Keratinocyte (primary cell): Measurements from ENCODE around the gene IFIH1. TPM values are rescaled to one million over a fixed set of nuclear protein-coding genes. Genes with fewer than 3 reads are reported as not detected.

Experiments used
- DNase-seq: peaks from one replicate; pipeline ENCODE4 v3.0.0-alpha.2; 2011; ENCODE audit warnings: low read depth, missing footprints, low spot score
- FAIRE-seq: peaks from 2 replicates; lab custom pipeline; 2011; peaks lifted over from hg19 to GRCh38; lab: Jason Lieb, UNC
- H2AFZ ChIP-seq: 2 replicates; pipeline ENCODE4 v1.6.0; 2012; ENCODE audit warnings: low read length, control low read depth, inconsistent platforms; ENCODE audit not compliant: control insufficient read depth
- H3K27ac ChIP-seq: 2 replicates; pipeline ENCODE4 v1.5.1; 2011; ENCODE audit warnings: low read length; ENCODE audit not compliant: control insufficient read depth, insufficient read depth
- H3K27me3 ChIP-seq: 3 replicates; pipeline ENCODE4 v1.6.0; 2011; ENCODE audit warnings: low read length; ENCODE audit not compliant: control insufficient read depth, insufficient read depth; ENCODE audit errors: extremely low read depth
- H3K36me3 ChIP-seq, 2 experiments: 2 replicates in 1 of 2; 3 replicates in 1 of 2; pipeline ENCODE4 v1.5.1; 2011; ENCODE audit warnings: low read length in 2 of 2, mild to moderate bottlenecking in 1 of 2; ENCODE audit not compliant: control insufficient read depth in 2 of 2, insufficient read depth in 2 of 2; ENCODE audit errors: extremely low read depth in 1 of 2
- H3K4me1 ChIP-seq: 3 replicates; pipeline ENCODE4 v1.5.1; 2011; ENCODE audit warnings: low read length; ENCODE audit not compliant: control insufficient read depth, insufficient read depth; ENCODE audit errors: extremely low read depth
- H3K4me2 ChIP-seq: 3 replicates; pipeline ENCODE4 v1.6.0; 2011; ENCODE audit warnings: low read depth, low read length; ENCODE audit not compliant: control insufficient read depth, insufficient read depth; ENCODE audit errors: extremely low read depth
- H3K4me3 ChIP-seq, 3 experiments: fragments of 200-600 bp in 1 of 3; sonication (generic) in 1 of 3; 2 replicates in 2 of 3; 3 replicates in 1 of 3; pipeline ENCODE4 v1.5.1; 2011 to 2016; ENCODE audit warnings: low read length in 3 of 3, mild to moderate bottlenecking in 3 of 3, control low read depth in 2 of 3, inconsistent platforms in 1 of 3, low read depth in 1 of 3, mixed read lengths in 1 of 3, mixed run types in 1 of 3, moderate library complexity in 1 of 3; ENCODE audit not compliant: control insufficient read depth in 2 of 3, insufficient read depth in 2 of 3; ENCODE audit errors: extremely low read depth in 1 of 3
- H3K79me2 ChIP-seq: 2 replicates; pipeline ENCODE4 v1.6.0; 2012; ENCODE audit warnings: low read length; ENCODE audit not compliant: control insufficient read depth, insufficient read depth
- H3K9ac ChIP-seq: 3 replicates; pipeline ENCODE4 v1.6.0; 2011; ENCODE audit warnings: low read length; ENCODE audit not compliant: control insufficient read depth, insufficient read depth; ENCODE audit errors: extremely low read depth
- H3K9me1 ChIP-seq: 3 replicates; pipeline ENCODE4 v1.6.0; 2011; ENCODE audit warnings: low read length; ENCODE audit not compliant: control insufficient read depth, insufficient read depth; ENCODE audit errors: extremely low read depth
- H3K9me3 ChIP-seq: 2 replicates; pipeline ENCODE4 v1.5.1; 2012; ENCODE audit warnings: low read depth, low read length; ENCODE audit not compliant: control insufficient read depth
- H4K20me1 ChIP-seq: 3 replicates; pipeline ENCODE4 v1.6.0; 2011; ENCODE audit warnings: low read length; ENCODE audit not compliant: control insufficient read depth, insufficient read depth; ENCODE audit errors: extremely low read depth
- EZH2 ChIP-seq: IDR thresholded peaks from one replicate; pipeline ENCODE4 v1.6.1; 2012; ENCODE audit warnings: inconsistent platforms, mild to moderate bottlenecking, low read length, moderate library complexity
- dilution Hi-C: fragments of 300-500 bp; cut with MboI; formaldehyde crosslinking; loops from one replicate; pipeline ENCODE4 v1.7.0; 2020; ENCODE audit warnings: low sequenced_read_pairs; ENCODE audit not compliant: extremely low pct_ligation_motif_present
- polyA plus RNA-seq, 5 experiments: library from polyadenylated mRNA; depleted of rRNA in 3 of 5; stranded (reverse) in 3 of 5; stranded (forward) in 1 of 5; unstranded in 1 of 5; fragments of >200 nt; gene quantifications; 1 replicate in 1 of 5; 2 replicates in 3 of 5; 3 replicates in 1 of 5; pipeline versions ENCODE4 v1.2.1 to v1.2.3, GENCODE V29; 2011 to 2012; ENCODE audit warnings: missing spikeins in 2 of 5, low read depth in 1 of 5, low replicate concordance in 1 of 5
- TF ChIP-seq, protein P1 (sequence below), 3 experiments: IDR thresholded peaks in 1 of 3; conservative IDR thresholded peaks in 1 of 3; optimal IDR thresholded peaks in 1 of 3; 2 replicates in 2 of 3; 3 replicates in 1 of 3; pipeline versions ENCODE3 to v1.5.1; 2011; ENCODE audit warnings: low read length in 3 of 3, mild to moderate bottlenecking in 3 of 3, moderate library complexity in 2 of 3, control low read depth in 1 of 3, inconsistent platforms in 1 of 3; ENCODE audit not compliant: insufficient read depth in 2 of 3; ENCODE audit errors: extremely low read depth in 1 of 3

IFIH1 gene
- polyA plus RNA-seq, 1 donor (not counting 4 experiments of a cell fraction or from before 2014, with no cell fraction given), result 18.5 TPM

DNA sequence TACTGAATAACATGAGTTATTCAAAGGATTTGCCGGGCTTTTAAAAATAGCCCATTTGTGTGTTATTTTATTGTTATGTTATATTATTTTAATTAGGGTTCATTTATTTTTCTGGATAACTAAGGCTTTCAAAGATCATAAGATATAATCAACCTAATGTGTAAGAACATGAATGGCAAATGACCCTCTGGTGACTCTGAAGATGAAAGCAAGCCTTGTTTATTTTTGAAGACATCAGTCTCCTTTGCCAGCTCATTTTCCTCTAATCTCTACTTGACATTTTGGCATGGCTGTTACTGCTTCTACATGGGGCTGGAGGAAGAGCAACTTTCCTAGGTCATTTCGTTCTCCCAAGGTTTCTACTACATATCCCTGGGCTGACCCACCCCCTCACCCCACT lies 85.8 kb downstream of the IFIH1 start:
- no peaks in the 10 kb centered on the region for H3K79me2 ChIP-seq
- peak overlapping the region; percentile 51 for H3K27ac ChIP-seq
- H3K9ac ChIP-seq, result peak overlapping the region; percentile 13
- DNase-seq (no peak), FAIRE-seq (no peak)
- H3K4me1 ChIP-seq, result peaks cover 23% of the 10 kb centered on the region
- H3K36me3 ChIP-seq, result peaks cover 0 to 4% of the 10 kb centered on the region in 2 experiments
- dilution Hi-C loops, result no loop called here
- no peak for TF ChIP-seq EZH2
- TF ChIP-seq, protein P1, sequence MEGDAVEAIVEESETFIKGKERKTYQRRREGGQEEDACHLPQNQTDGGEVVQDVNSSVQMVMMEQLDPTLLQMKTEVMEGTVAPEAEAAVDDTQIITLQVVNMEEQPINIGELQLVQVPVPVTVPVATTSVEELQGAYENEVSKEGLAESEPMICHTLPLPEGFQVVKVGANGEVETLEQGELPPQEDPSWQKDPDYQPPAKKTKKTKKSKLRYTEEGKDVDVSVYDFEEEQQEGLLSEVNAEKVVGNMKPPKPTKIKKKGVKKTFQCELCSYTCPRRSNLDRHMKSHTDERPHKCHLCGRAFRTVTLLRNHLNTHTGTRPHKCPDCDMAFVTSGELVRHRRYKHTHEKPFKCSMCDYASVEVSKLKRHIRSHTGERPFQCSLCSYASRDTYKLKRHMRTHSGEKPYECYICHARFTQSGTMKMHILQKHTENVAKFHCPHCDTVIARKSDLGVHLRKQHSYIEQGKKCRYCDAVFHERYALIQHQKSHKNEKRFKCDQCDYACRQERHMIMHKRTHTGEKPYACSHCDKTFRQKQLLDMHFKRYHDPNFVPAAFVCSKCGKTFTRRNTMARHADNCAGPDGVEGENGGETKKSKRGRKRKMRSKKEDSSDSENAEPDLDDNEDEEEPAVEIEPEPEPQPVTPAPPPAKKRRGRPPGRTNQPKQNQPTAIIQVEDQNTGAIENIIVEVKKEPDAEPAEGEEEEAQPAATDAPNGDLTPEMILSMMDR (optimal IDR thresholded peaks at IDR 0.05 in 1 of 3, IDR thresholded peaks at IDR 0.05 in 1 of 3, conservative IDR thresholded peaks at IDR 0.05 in 1 of 3; ENCODE audit: extremely low read depth in 1 of 3, insufficient read depth in 2 of 3, low read length in 3 of 3), result no peak
- H3K4me2 ChIP-seq, result peak overlapping the region; percentile 18
- no peak overlapping the region for H3K4me3 ChIP-seq
- H3K9me1 ChIP-seq, result no peaks in the 10 kb centered on the region
- H4K20me1 ChIP-seq, result no peaks in the 10 kb centered on the region
- no peaks in the 10 kb centered on the region for H3K9me3 ChIP-seq
- no peak overlapping the region for H2AFZ ChIP-seq
- no peaks in the 10 kb centered on the region for H3K27me3 ChIP-seq

DNA sequence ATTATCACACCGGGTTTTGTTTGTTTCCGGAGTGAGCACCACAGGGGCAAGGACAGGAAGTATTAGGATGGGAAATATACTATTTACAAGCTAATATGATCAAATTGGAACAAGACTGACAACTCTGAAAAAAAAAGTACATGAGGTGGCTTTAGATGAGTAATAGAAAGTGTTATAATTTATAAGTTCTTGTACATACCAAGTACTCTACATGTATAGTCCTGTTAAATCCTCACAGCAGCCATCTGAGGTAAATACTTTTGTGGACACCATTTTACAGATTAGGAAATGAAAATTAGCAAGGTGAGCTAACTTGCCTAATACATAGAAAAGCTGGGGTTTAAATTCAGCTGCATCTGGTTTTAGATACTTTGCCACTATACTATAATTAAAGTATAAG lies 86.5 kb downstream of the IFIH1 start:
- dilution Hi-C loops, result no loop called here
- no peaks in the 10 kb centered on the region for H4K20me1 ChIP-seq
- peaks cover 0 to 4% of the 10 kb centered on the region in 2 experiments for H3K36me3 ChIP-seq
- peak overlapping the region; percentile 51 for H3K27ac ChIP-seq
- peaks cover 23% of the 10 kb centered on the region for H3K4me1 ChIP-seq
- H3K79me2 ChIP-seq, result no peaks in the 10 kb centered on the region
- DNase-seq (no peak), FAIRE-seq (no peak)
- no peaks in the 10 kb centered on the region for H3K27me3 ChIP-seq
- H3K4me3 ChIP-seq, result no peak overlapping the region
- H2AFZ ChIP-seq, result peak overlapping the region; percentile 66
- no peaks in the 10 kb centered on the region for H3K9me1 ChIP-seq
- TF ChIP-seq, protein P1 (optimal IDR thresholded peaks at IDR 0.05 in 1 of 3, IDR thresholded peaks at IDR 0.05 in 1 of 3, conservative IDR thresholded peaks at IDR 0.05 in 1 of 3; ENCODE audit: extremely low read depth in 1 of 3, insufficient read depth in 2 of 3, low read length in 3 of 3), result no peak
- no peak for TF ChIP-seq EZH2
- peak overlapping the region; percentile 18 for H3K4me2 ChIP-seq
- no peaks in the 10 kb centered on the region for H3K9me3 ChIP-seq
- no peak overlapping the region for H3K9ac ChIP-seq
